K562 (cell line): ENCODE measurements around the gene GALK2. TPM values are rescaled to one million over a fixed set of nuclear protein-coding genes. Genes with fewer than 3 reads are reported as not detected.

Experiments
- ATAC-seq: fragments of 200-7000 bp; cut with Tn5 transposase; 3 replicates; pipeline ENCODE4 v1.9.1; 2020; ENCODE audit warnings: moderate library complexity
- BruUV-seq: library from RNA; stranded (reverse); fragments of 400-500 nt; replicated peaks from 2 replicates; lab custom pipeline; 2021; lab: Mats Ljungman, UMichigan
- CTCF ChIA-PET: fragments of 300-600 bp; formaldehyde crosslinking; extraction: SDS; loops from one replicate; lab custom pipeline; 2021; ENCODE audit warnings: low intra/inter-chr PET ratio; lab: Yijun Ruan, JAX
- POLR2A ChIA-PET: fragments of 300-600, 350-650 bp; sonication (Branson Sonifier 250); formaldehyde crosslinking; extraction: SDS; loops from one replicate; lab custom pipeline; 2021; ENCODE audit warnings: antibody characterized with exemption, inconsistent platforms; lab: Yijun Ruan, JAX
- DNase-seq, 4 experiments: peaks; one replicate each; pipeline versions ENCODE4 v3.0.0 to v3.0.0-alpha.2; 2011 to 2018; ENCODE audit warnings: low spot score in 3 of 4, mixed read lengths in 3 of 4; ENCODE audit errors: extremely low read depth in 1 of 4
- FAIRE-seq: peaks from 2 replicates; lab custom pipeline; 2011; peaks lifted over from hg19 to GRCh38; lab: Jason Lieb, UNC
- H2AFZ ChIP-seq: 2 replicates; pipeline ENCODE4 v1.6.0; 2011; ENCODE audit warnings: low read depth, low read length, control low read depth, inconsistent platforms
- H3K27ac ChIP-seq: fragments of 200-600 bp; 3 replicates; pipeline ENCODE4 v1.8.0; 2011; ENCODE audit warnings: low read depth, mild to moderate bottlenecking, control low read depth, inconsistent platforms, low read length, moderate library complexity, mixed read lengths; ENCODE audit errors: extremely low read depth
- H3K27me3 ChIP-seq, 2 experiments: fragments of 300-600 bp in 1 of 2; 2 replicates in 1 of 2; 3 replicates in 1 of 2; pipeline versions ENCODE4 v1.6.0 to v1.8.0; 2011; ENCODE audit warnings: inconsistent platforms in 2 of 2, low read length in 2 of 2, mild to moderate bottlenecking in 1 of 2, mixed read lengths in 1 of 2, moderate library complexity in 1 of 2; ENCODE audit not compliant: control insufficient read depth in 2 of 2, insufficient read depth in 2 of 2
- H3K36me3 ChIP-seq: fragments of 300-600 bp; 3 replicates; pipeline ENCODE4 v1.8.0; 2011; ENCODE audit warnings: mild to moderate bottlenecking, low read length, inconsistent platforms; ENCODE audit not compliant: control insufficient read depth, insufficient read depth
- H3K4me1 ChIP-seq, 2 experiments: fragments of 200-600 bp in 1 of 2; replicated peaks in 1 of 2; 2 replicates in 1 of 2; 3 replicates in 1 of 2; pipeline versions ENCODE4 v1.5.1 to v1.8.0; 2011; ENCODE audit warnings: inconsistent platforms in 2 of 2, low read length in 2 of 2, mild to moderate bottlenecking in 1 of 2, mixed read lengths in 1 of 2, moderate library complexity in 1 of 2; ENCODE audit not compliant: control insufficient read depth in 2 of 2, insufficient read depth in 2 of 2
- H3K4me2 ChIP-seq: 2 replicates; pipeline ENCODE4 v1.6.1; 2011; ENCODE audit warnings: low read length, control low read depth, inconsistent platforms, mixed read lengths; ENCODE audit not compliant: insufficient read depth
- H3K4me3 ChIP-seq: fragments of 200-600 bp; sonication (generic), shearing (Covaris generic); 2 replicates; pipeline ENCODE4 v1.5.1; 2016; ENCODE audit warnings: control low read depth, inconsistent platforms
- H3K79me2 ChIP-seq: fragments of 200-600 bp; 3 replicates; pipeline ENCODE4 v1.8.0; 2011; ENCODE audit warnings: low read length, inconsistent platforms; ENCODE audit not compliant: control insufficient read depth, insufficient read depth
- H3K9ac ChIP-seq, 2 experiments: 2 replicates each; pipeline versions ENCODE4 v1.6.0 to v1.6.1; 2011; ENCODE audit warnings: low read depth in 2 of 2, low read length in 2 of 2, control low read depth in 1 of 2, inconsistent platforms in 1 of 2, mild to moderate bottlenecking in 1 of 2, mixed read lengths in 1 of 2; ENCODE audit not compliant: insufficient read depth in 1 of 2
- H3K9me1 ChIP-seq: one replicate; pipeline ENCODE4 v1.6.0; 2011; ENCODE audit warnings: inconsistent platforms, mild to moderate bottlenecking, low read length, moderate library complexity; ENCODE audit not compliant: control insufficient read depth, insufficient read depth
- H3K9me3 ChIP-seq: replicated peaks from 2 replicates; pipeline ENCODE4 v1.5.1; 2011; ENCODE audit warnings: low read depth, low read length, inconsistent platforms; ENCODE audit not compliant: control insufficient read depth, insufficient read depth
- H4K20me1 ChIP-seq: replicated peaks from 2 replicates; pipeline ENCODE4 v1.6.1; 2011; ENCODE audit warnings: low read length, inconsistent platforms, mixed read lengths; ENCODE audit not compliant: control insufficient read depth, insufficient read depth
- CCNT2 ChIP-seq: IDR thresholded peaks from 2 replicates; pipeline ENCODE4 v1.6.1; 2011; ENCODE audit warnings: borderline replicate concordance, low read depth, mild to moderate bottlenecking, moderate library complexity, mixed read lengths, low read length; ENCODE audit not compliant: insufficient read length; ENCODE audit errors: extremely low read depth
- EP300 ChIP-seq: IDR thresholded peaks from 2 replicates; pipeline ENCODE4 v1.6.1; 2012; ENCODE audit warnings: low read length, improper control_type of control experiment
- FOXJ2 ChIP-seq: fragments of 200-800 bp; sonication (Bioruptor generic); IDR thresholded peaks from 2 replicates; pipeline ENCODE4 v1.6.1; 2016; ENCODE audit warnings: missing genetic modification characterization, missing compliant biosample characterization
- GABPA ChIP-seq: fragments of 200-800 bp; sonication (Bioruptor generic); conservative IDR thresholded peaks from 2 replicates; pipeline ENCODE4 v1.6.1; 2016; ENCODE audit warnings: low read depth, missing genetic modification characterization, missing compliant biosample characterization
- GTF2E2 ChIP-seq: fragments of 200-800 bp; sonication (Bioruptor generic); IDR thresholded peaks from 2 replicates; pipeline ENCODE4 v1.6.1; 2016; ENCODE audit warnings: missing genetic modification characterization, missing compliant biosample characterization
- HOXB6 ChIP-seq: fragments of 250-450 bp; sonication (Bioruptor Pico); IDR thresholded peaks from 2 replicates; pipeline ENCODE4 v1.5.1; 2022; ENCODE audit warnings: mild to moderate bottlenecking, borderline replicate concordance
- KAT7 ChIP-seq: sonication (generic); formaldehyde crosslinking; IDR thresholded peaks from 2 replicates; pipeline ENCODE4 v1.8.0; 2022; ENCODE audit warnings: missing genetic modification reagents, mild to moderate bottlenecking, borderline replicate concordance
- LCOR ChIP-seq: sonication (generic); formaldehyde crosslinking; IDR thresholded peaks from 2 replicates; pipeline ENCODE4 v1.8.0; 2022; ENCODE audit warnings: mild to moderate bottlenecking, missing genetic modification reagents
- MEF2D ChIP-seq: conservative IDR thresholded peaks from 2 replicates; pipeline ENCODE4 v1.6.1; 2016; ENCODE audit warnings: low read depth, missing genetic modification characterization, missing compliant biosample characterization
- MEIS2 ChIP-seq: fragments of 450-650 bp; IDR thresholded peaks from 2 replicates; pipeline ENCODE4 v1.6.1; 2014; ENCODE audit warnings: mild to moderate bottlenecking; ENCODE audit not compliant: partially characterized antibody
- NCOA4 ChIP-seq: fragments of 450-650 bp; IDR thresholded peaks from 2 replicates; pipeline ENCODE4 v1.6.1; 2018; ENCODE audit warnings: mild to moderate bottlenecking; ENCODE audit not compliant: partially characterized antibody
- NFXL1 ChIP-seq: fragments of 450-650 bp; formaldehyde crosslinking; IDR thresholded peaks from 2 replicates; pipeline ENCODE4 v1.4.0; 2021; ENCODE audit warnings: mild to moderate bottlenecking
- PHF8 ChIP-seq: fragments of 200-600 bp; sonication (generic); IDR thresholded peaks from 2 replicates; pipeline ENCODE4 v1.6.1; 2012; ENCODE audit warnings: mixed run types, mild to moderate bottlenecking, inconsistent platforms, low read length, moderate library complexity, borderline replicate concordance
- POLR2A ChIP-seq: fragments of 450-650 bp; conservative IDR thresholded peaks from 2 replicates; pipeline ENCODE4 v1.6.1; 2016
- POLR2AphosphoS5 ChIP-seq: IDR thresholded peaks from 2 replicates; pipeline ENCODE4 v1.6.1; 2011; ENCODE audit warnings: mild to moderate bottlenecking, low read depth, low read length, moderate library complexity; ENCODE audit not compliant: control insufficient read depth, insufficient read depth
- RNF2 ChIP-seq: sonication (generic); IDR thresholded peaks from 2 replicates; pipeline ENCODE4 v1.6.1; 2016
- TBP ChIP-seq: optimal IDR thresholded peaks from 2 replicates; pipeline ENCODE3; 2011; ENCODE audit warnings: low read depth, low read length, improper control_type of control experiment
- ZBTB1 ChIP-seq: sonication (generic); formaldehyde crosslinking; IDR thresholded peaks from 2 replicates; pipeline ENCODE4 v1.8.1; 2023; ENCODE audit warnings: missing genetic modification reagents, low read depth, mild to moderate bottlenecking, borderline replicate concordance
- ZNF12 ChIP-seq: sonication (generic); formaldehyde crosslinking; IDR thresholded peaks from 2 replicates; pipeline ENCODE4 v1.4.0; 2020; ENCODE audit warnings: mild to moderate bottlenecking, missing genetic modification reagents
- ZNF23 ChIP-seq: fragments of 250-450 bp; sonication (Bioruptor Pico); IDR thresholded peaks from 2 replicates; pipeline ENCODE4 v1.4.0; 2020; ENCODE audit warnings: mild to moderate bottlenecking
- ZNF324 ChIP-seq: fragments of 250-450 bp; sonication (Bioruptor Pico); IDR thresholded peaks from 2 replicates; pipeline ENCODE4 v1.4.0; 2020; ENCODE audit warnings: mild to moderate bottlenecking
- ZNF586 ChIP-seq: fragments of 450-650 bp; formaldehyde crosslinking; conservative IDR thresholded peaks from 2 replicates; pipeline ENCODE4 v1.4.0; 2020; ENCODE audit warnings: mild to moderate bottlenecking, moderate library complexity
- ZNF699 ChIP-seq: fragments of 250-450 bp; sonication (Bioruptor Pico); IDR thresholded peaks from 2 replicates; pipeline ENCODE4 v1.8.0; 2021; ENCODE audit warnings: mild to moderate bottlenecking, moderate library complexity; ENCODE audit not compliant: insufficient replicate concordance
- ZNF764 ChIP-seq: fragments of 250-450 bp; sonication (Bioruptor Pico); IDR thresholded peaks from 2 replicates; pipeline ENCODE4 v1.4.0; 2020; ENCODE audit warnings: low read depth, mild to moderate bottlenecking, moderate library complexity
- WGBS: fragments of 100-300 bp; shearing (Covaris generic); methylation state at CpG from one replicate; pipeline ENCODE4 v1.1.6; 2016; ENCODE audit warnings: low coverage, mixed read lengths; ENCODE audit not compliant: insufficient coverage; ENCODE audit errors: missing lambda C conversion rate; 5-methylcytosine and 5-hydroxymethylcytosine counted together
- in situ Hi-C: fragments of 300-500 bp; cut with MboI; formaldehyde crosslinking; loops from 4 replicates; pipeline ENCODE4 v1.15.0; 2018; ENCODE audit warnings: inconsistent platforms, mixed read lengths
- intact Hi-C: fragments of 100-400 bp; cut with micrococcal nuclease; formaldehyde crosslinking; loops from 2 replicates; pipeline ENCODE4 v1.14.2; 2022
- polyA plus RNA-seq, 8 experiments: library from polyadenylated mRNA; depleted of rRNA in 4 of 8; stranded (reverse) in 5 of 8; unstranded in 3 of 8; fragments of >200 nt; fragmentation: Nextera tagmentation in 2 of 8; fragmentation: Illumina TruSeq in 1 of 8; extraction: Ambion mirVana in 2 of 8; extraction: Trizol in 1 of 8; gene quantifications; 2 replicates each; pipeline versions ENCODE4 v1.2.1 to v1.2.3, GENCODE V29; 2011 to 2014; ENCODE audit warnings: inconsistent platforms in 1 of 8, missing spikeins in 1 of 8
- total RNA-seq, 7 experiments: library from RNA; depleted of rRNA in 6 of 7; stranded (reverse); fragments of >200 nt in 6 of 7; fragmentation: Illumina TruSeq in 2 of 7; extraction: Trizol in 2 of 7; gene quantifications; 2 replicates each; pipeline versions ENCODE4 v1.2.1 to v1.2.3, GENCODE V29; 2011 to 2021; ENCODE audit warnings: low replicate concordance in 1 of 7

GALK2 gene
- total and polyA plus RNA-seq, 9 of the 15 experiments (the other 6 are each of a cell fraction or from before 2014, with no cell fraction given): 32.8 to 82.0 (median 54.4) TPM

DNA sequence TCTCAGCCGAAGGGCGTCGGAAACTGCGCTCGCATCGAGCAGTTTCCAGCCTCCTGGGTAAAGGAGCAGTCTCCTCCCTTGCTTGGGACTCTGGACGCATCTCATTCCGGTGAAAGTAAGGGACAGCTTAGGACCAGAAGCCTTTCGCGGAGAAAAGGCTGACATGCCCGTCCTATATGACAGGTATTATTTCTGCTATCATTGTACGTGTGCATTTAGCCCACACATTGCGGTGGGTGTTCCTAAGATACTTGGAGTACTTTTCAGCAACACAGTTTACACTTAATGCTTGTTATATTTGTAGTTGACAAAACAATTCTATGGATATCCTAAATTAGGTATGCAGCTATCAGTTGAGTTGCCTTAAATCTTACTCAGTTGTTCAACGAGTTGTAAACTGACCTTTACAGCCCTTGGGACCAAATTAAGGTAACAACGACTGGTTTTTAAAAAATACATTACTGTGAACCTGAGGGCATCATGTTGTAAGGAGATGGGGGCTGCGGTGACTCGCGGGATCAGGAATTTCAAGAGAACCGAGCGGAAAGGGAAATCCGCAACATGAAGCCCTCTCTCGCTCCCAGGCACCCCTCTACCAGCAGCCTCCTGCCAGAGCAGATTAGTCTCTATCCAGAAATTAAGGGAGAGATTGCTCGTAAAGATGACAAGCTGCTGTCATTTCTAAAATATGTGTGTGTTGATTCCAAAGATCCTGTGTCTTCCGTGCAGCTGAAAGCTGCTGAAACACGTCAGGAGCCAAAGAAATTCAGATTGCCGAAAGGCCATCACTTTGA lies 14.0 kb upstream of the GALK2 start:
- H3K4me3 ChIP-seq: peak overlapping the region; percentile 89
- H3K9me1 ChIP-seq: no peaks in the 10 kb centered on the region
- peaks cover 0 to 5% of the 10 kb centered on the region in 2 experiments; a peak in 2 of 5 replicates for H3K4me1 ChIP-seq
- FAIRE-seq (no peak), DNase-seq (peak in 2 of 4 experiments; percentile 19 to 35), ATAC-seq (no peak)
- H3K36me3 ChIP-seq: peaks cover 10% of the 10 kb centered on the region; the same call in 2 of the 3 replicates
- BruUV-seq: TSS peak; percentile 64
- no peaks in the 10 kb centered on the region for H3K27me3 ChIP-seq
- peak overlapping the region; percentile 96 for H2AFZ ChIP-seq
- peak overlapping the region; percentile 63 for H3K27ac ChIP-seq
- H3K79me2 ChIP-seq: peaks cover 66% of the 10 kb centered on the region
- H3K9ac ChIP-seq: peak overlapping the region; percentile 89 to 97
- H3K9me3 ChIP-seq: no peaks in the 10 kb centered on the region
- in situ Hi-C loops (no loop called here), intact Hi-C loops (loop anchor here (1.0 kb wide), 2 partner anchors 14 to 35 kb away; partner anchors contain the start of gene GALK2)
- H3K4me2 ChIP-seq: peak overlapping the region; percentile 99
- POLR2A ChIA-PET: interaction anchor here (0.5 to 2.7 kb wide), 11 partner anchors 9 to 1118 kb away, joined by 3 to 32 read pairs (median 3); partner anchors contain the start of gene GALK2
- peaks cover 10% of the 10 kb centered on the region; the same call in 1 of the 2 replicates for H4K20me1 ChIP-seq
- under 1% methylated on average over 26 of the region's 26 CpGs for WGBS
- CTCF ChIA-PET: no interaction called here
- TF ChIP-seq RNF2 (no peak), ZNF12 (no peak), MEIS2 (peak; percentile 53), MEF2D (tag) (0 out of 2 replicates have a peak, but pooled peaks have one; percentile 1), ZBTB1 (CRISPR knock-in tag) (no peak), ZNF324 (0 out of 2 replicates have a peak, but pooled peaks have one; percentile 17), ZNF764 (CRISPR knock-in tag) (no peak), POLR2AphosphoS5 (no peak), EP300 (no peak), ZNF699 (CRISPR knock-in tag) (no peak), KAT7 (CRISPR knock-in tag) (no peak), GTF2E2 (tag) (0 out of 2 replicates have a peak, but pooled peaks have one; percentile 7), NCOA4 (no peak), FOXJ2 (tag) (peak; percentile 4; the same call in 1 of the 2 replicates), POLR2A (0 out of 2 replicates have a peak, but pooled peaks have one; percentile 50), ZNF23 (CRISPR knock-in tag) (0 out of 2 replicates have a peak, but pooled peaks have one; percentile 34), TBP (no peak), ZNF586 (CRISPR knock-in tag) (no peak), LCOR (peak; percentile 6; the same call in 1 of the 2 replicates), PHF8 (peak; percentile 53; the same call in 1 of the 2 replicates), NFXL1 (CRISPR knock-in tag) (no peak), CCNT2 (no peak), GABPA (tag) (peak; percentile 81), HOXB6 (CRISPR knock-in tag) (no peak)
